A549 (cell line): ENCODE measurements around the gene BOD1L1. TPM values are rescaled to one million over a fixed set of nuclear protein-coding genes. Genes with fewer than 3 reads are reported as not detected.

Experiments used
- ATAC-seq, 2 experiments: fragments of 200-7000 bp in 1 of 2; fragments of >200 bp in 1 of 2; cut with Nextera tagmentation in 1 of 2; cut with Tn5 transposase in 1 of 2; 3 replicates each; pipeline versions ENCODE4 v1.8.0 to v1.9.1; 2018 to 2020; ENCODE audit warnings: mild to moderate bottlenecking in 1 of 2, moderate library complexity in 1 of 2
- CTCF ChIA-PET: fragments of 300-600 bp; sonication (Branson Sonifier 250); formaldehyde crosslinking; extraction: SDS; loops from one replicate; lab custom pipeline; 2021; ENCODE audit warnings: antibody characterized with exemption, inconsistent platforms; lab: Yijun Ruan, JAX
- POLR2A ChIA-PET: fragments of 350-600 bp; formaldehyde crosslinking; extraction: SDS; loops from one replicate; lab custom pipeline; 2021; ENCODE audit warnings: antibody characterized with exemption, inconsistent platforms; lab: Yijun Ruan, JAX
- DNase-seq, 2 experiments: peaks; one replicate each; pipeline versions ENCODE4 v3.0.0 to v3.0.0-alpha.2; 2011 to 2016; ENCODE audit warnings: low read depth in 1 of 2, low spot score in 1 of 2
- FAIRE-seq: peaks from 2 replicates; lab custom pipeline; 2011; peaks lifted over from hg19 to GRCh38; lab: Jason Lieb, UNC
- H3K27ac ChIP-seq, 2 experiments: fragments of >200 bp; sonication (Bioruptor Twin); formaldehyde crosslinking; 3 replicates each; pipeline ENCODE4 v1.5.1; 2016 to 2017
- H3K4me1 ChIP-seq: fragments of >200 bp; sonication (Bioruptor Twin); formaldehyde crosslinking; 3 replicates; pipeline ENCODE4 v1.6.1; 2016
- H3K4me2 ChIP-seq: fragments of >200 bp; sonication (Bioruptor Twin); formaldehyde crosslinking; 3 replicates; pipeline ENCODE4 v1.6.1; 2016
- H3K4me3 ChIP-seq: fragments of >200 bp; sonication (Bioruptor Twin); formaldehyde crosslinking; 3 replicates; pipeline ENCODE4 v1.5.1; 2016
- H3K9me3 ChIP-seq: fragments of >200 bp; sonication (Bioruptor Twin); formaldehyde crosslinking; 3 replicates; pipeline ENCODE4 v1.6.1; 2016
- CBX2 ChIP-seq: fragments of 200-600 bp; sonication (generic); IDR thresholded peaks from 2 replicates; pipeline ENCODE4 v1.6.1; 2016; ENCODE audit warnings: low read depth, mild to moderate bottlenecking, borderline replicate concordance
- CEBPB ChIP-seq, 2 experiments: fragments of >200 bp in 1 of 2; sonication (Bioruptor Twin) in 1 of 2; formaldehyde crosslinking in 1 of 2; IDR thresholded peaks; 2 replicates each; pipeline ENCODE4 v1.6.1; 2012 to 2016
- E2F6 ChIP-seq: IDR thresholded peaks from 2 replicates; pipeline ENCODE4 v1.6.1; 2012; ENCODE audit warnings: low read depth, borderline replicate concordance
- EHF ChIP-seq: fragments of 250-450 bp; sonication (Bioruptor Pico); IDR thresholded peaks from 2 replicates; pipeline ENCODE4 v1.5.0; 2020; ENCODE audit warnings: mild to moderate bottlenecking
- EHMT2 ChIP-seq: fragments of 200-600 bp; sonication (generic); IDR thresholded peaks from 2 replicates; pipeline ENCODE4 v1.6.1; 2016; ENCODE audit warnings: antibody characterized with exemption, low read depth, mild to moderate bottlenecking, moderate library complexity
- EP300 ChIP-seq, 2 experiments: fragments of >200 bp; sonication (Bioruptor Twin); formaldehyde crosslinking; IDR thresholded peaks; 2 replicates in 1 of 2; 3 replicates in 1 of 2; pipeline ENCODE4 v1.6.1; 2016 to 2017
- ESRRA ChIP-seq: fragments of 150-350 bp; IDR thresholded peaks from 2 replicates; pipeline ENCODE4 v1.6.1; 2014; ENCODE audit warnings: mild to moderate bottlenecking, low read length, borderline replicate concordance
- FOSB ChIP-seq: fragments of 250-450 bp; sonication (Bioruptor Pico); IDR thresholded peaks from 2 replicates; pipeline ENCODE4 v1.5.0; 2020; ENCODE audit warnings: mild to moderate bottlenecking, moderate library complexity
- FOXS1 ChIP-seq: fragments of 250-450 bp; sonication (Bioruptor Pico); IDR thresholded peaks from 2 replicates; pipeline ENCODE4 v1.5.0; 2020; ENCODE audit warnings: mild to moderate bottlenecking, moderate library complexity
- HDAC2 ChIP-seq: fragments of 200-600 bp; sonication (generic); IDR thresholded peaks from 2 replicates; pipeline ENCODE4 v1.6.1; 2016
- HEYL ChIP-seq: fragments of 250-450 bp; sonication (Bioruptor Pico); IDR thresholded peaks from 2 replicates; pipeline ENCODE4 v1.8.0; 2021; ENCODE audit warnings: mild to moderate bottlenecking, moderate library complexity
- HOXA7 ChIP-seq: fragments of 250-450 bp; sonication (Bioruptor Pico); IDR thresholded peaks from 2 replicates; pipeline ENCODE4 v1.5.0; 2020; ENCODE audit warnings: mild to moderate bottlenecking, moderate library complexity
- HOXB5 ChIP-seq: fragments of 250-450 bp; sonication (Bioruptor Pico); IDR thresholded peaks from 2 replicates; pipeline ENCODE4 v1.5.0; 2020; ENCODE audit warnings: mild to moderate bottlenecking, moderate library complexity
- JUN ChIP-seq, 2 experiments: fragments of >200 bp; sonication (Bioruptor Twin); formaldehyde crosslinking; IDR thresholded peaks; 2 replicates in 1 of 2; 3 replicates in 1 of 2; pipeline ENCODE4 v1.6.1; 2016 to 2017
- KDM1A ChIP-seq: fragments of 200-600 bp; sonication (generic); IDR thresholded peaks from 2 replicates; pipeline ENCODE4 v1.6.1; 2016; ENCODE audit warnings: low read depth, mild to moderate bottlenecking
- MAZ ChIP-seq: fragments of 150-350 bp; IDR thresholded peaks from 2 replicates; pipeline ENCODE4 v1.6.1; 2014; ENCODE audit warnings: antibody characterized with exemption, low read depth, low read length, borderline replicate concordance
- NFE2L2 ChIP-seq: fragments of 150-350 bp; conservative IDR thresholded peaks from 2 replicates; pipeline ENCODE4 v1.6.1; 2014; ENCODE audit warnings: low read length
- POLR2A ChIP-seq: IDR thresholded peaks from 2 replicates; pipeline ENCODE4 v1.6.1; 2012; ENCODE audit warnings: mild to moderate bottlenecking, low read length
- RCOR1 ChIP-seq: fragments of 150-350 bp; IDR thresholded peaks from 2 replicates; pipeline ENCODE4 v1.6.1; 2014; ENCODE audit warnings: antibody characterized with exemption, low read length, low read depth
- RFX5 ChIP-seq: fragments of 450-650 bp; IDR thresholded peaks from 2 replicates; pipeline ENCODE4 v1.7.1; 2014; ENCODE audit warnings: antibody characterized with exemption, mild to moderate bottlenecking, moderate library complexity
- TP53 ChIP-seq: fragments of 250-450 bp; sonication (Bioruptor Pico); IDR thresholded peaks from 2 replicates; pipeline ENCODE4 v1.5.0; 2021; ENCODE audit warnings: mild to moderate bottlenecking, moderate library complexity
- ZSCAN20 ChIP-seq: fragments of 250-450 bp; sonication (Bioruptor Pico); IDR thresholded peaks from 2 replicates; pipeline ENCODE4 v1.8.0; 2022; ENCODE audit warnings: mild to moderate bottlenecking, moderate library complexity
- WGBS: methylation state at CpG from one replicate; pipeline ENCODE4 v1.1.6; 2017; ENCODE audit errors: missing lambda C conversion rate; 5-methylcytosine and 5-hydroxymethylcytosine counted together
- polyA plus RNA-seq, 4 experiments: library from polyadenylated mRNA; depleted of rRNA in 3 of 4; stranded (reverse); fragments of >200 nt; fragmentation: RNase III in 1 of 4; extraction: RNeasy Plus Mini Kit Qiagen cat#74134 plus additional on column Dnase treatment in 1 of 4; gene quantifications; 2 replicates in 3 of 4; 3 replicates in 1 of 4; pipeline ENCODE4 v1.2.3, GENCODE V29; 2011 to 2017
- TF ChIP-seq, protein P1 (sequence below): fragments of >200 bp; sonication (Bioruptor Twin); formaldehyde crosslinking; IDR thresholded peaks from 2 replicates; pipeline ENCODE4 v1.6.1; 2016
- TF ChIP-seq, protein P2 (sequence below): fragments of 250-450 bp; sonication (Bioruptor Pico); IDR thresholded peaks from 2 replicates; pipeline ENCODE4 v1.5.0; 2020; ENCODE audit warnings: low read depth, mild to moderate bottlenecking, moderate library complexity

The BOD1L1 gene
- polyA plus RNA-seq, 2 of the 4 experiments (the other 2 are of a cell fraction), result 16.4 to 27.7 TPM

DNA sequence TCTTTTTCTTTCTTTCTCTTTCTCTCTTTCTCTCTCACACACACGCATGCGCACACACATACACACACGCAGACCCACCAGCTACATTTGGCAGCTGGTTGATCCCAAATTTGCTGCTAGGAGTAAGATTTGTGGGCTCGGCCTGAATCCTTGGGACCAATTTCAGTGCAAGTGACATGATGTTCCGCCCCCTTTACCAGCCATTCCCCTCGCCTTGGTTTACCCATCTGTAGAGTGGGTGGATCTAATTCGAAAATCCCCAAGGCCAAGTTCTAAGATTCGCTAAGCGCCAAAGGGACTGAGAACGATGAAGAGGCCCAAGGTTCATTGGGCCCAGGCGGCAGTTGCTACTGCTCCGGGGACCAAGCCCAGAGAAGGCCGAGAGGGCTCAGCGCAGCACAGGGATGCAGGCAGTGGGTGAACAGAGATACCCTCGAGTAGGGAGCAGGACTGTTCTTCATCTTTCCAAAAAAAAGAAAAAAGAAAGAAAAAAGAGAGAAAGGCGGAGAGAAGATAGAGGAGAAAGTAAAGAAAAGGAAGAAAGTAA lies 89.0 kb downstream of the BOD1L1 start:
- Histone ChIP-seq H3K4me3 (no peak overlapping the region), H3K4me1 (no peaks in the 10 kb centered on the region), H3K27ac (no peak overlapping the region), H3K9me3 (no peaks in the 10 kb centered on the region), H3K4me2 (no peak overlapping the region)
- ChIA-PET POLR2A (no interaction called here), CTCF (no interaction called here)
- no peak for ATAC-seq
- no peak for DNase-seq
- WGBS, result 61% methylated on average over 8 of the region's 16 CpGs
- no peak for FAIRE-seq
- TF ChIP-seq EP300 (IDR thresholded peaks at IDR 0.05), result no peak
- no peak for TF ChIP-seq TP53
- no peak for TF ChIP-seq POLR2A
- TF ChIP-seq JUN (IDR thresholded peaks at IDR 0.05), result no peak
- TF ChIP-seq, protein P1, sequence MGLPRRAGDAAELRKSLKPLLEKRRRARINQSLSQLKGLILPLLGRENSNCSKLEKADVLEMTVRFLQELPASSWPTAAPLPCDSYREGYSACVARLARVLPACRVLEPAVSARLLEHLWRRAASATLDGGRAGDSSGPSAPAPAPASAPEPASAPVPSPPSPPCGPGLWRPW, result no peak
- no peak for TF ChIP-seq EHF (CRISPR knock-in tag)
- no peak for TF ChIP-seq KDM1A
- no peak for TF ChIP-seq HEYL (CRISPR knock-in tag)
- no peak for TF ChIP-seq HDAC2
- TF ChIP-seq MAZ, result no peak
- TF ChIP-seq CBX2, result no peak
- TF ChIP-seq HOXB5 (CRISPR knock-in tag), result no peak
- TF ChIP-seq ZSCAN20, result no peak
- no peak for TF ChIP-seq RCOR1
- no peak for TF ChIP-seq EHMT2
- no peak for TF ChIP-seq RFX5
- TF ChIP-seq HOXA7 (CRISPR knock-in tag), result no peak
- TF ChIP-seq ESRRA, result no peak
- TF ChIP-seq FOXS1 (CRISPR knock-in tag), result no peak
- TF ChIP-seq NFE2L2, result no peak

GRCh38 chr4:13537832-13538177 lies 89.7 kb downstream of the BOD1L1 start:
- no peak for DNase-seq
- Histone ChIP-seq H3K9me3 (no peaks in the 10 kb centered on the region), H3K4me3 (no peak overlapping the region), H3K4me2 (no peak overlapping the region), H3K4me1 (no peaks in the 10 kb centered on the region), H3K27ac (no peak overlapping the region)
- 83% methylated on average over 5 of the region's 10 CpGs for WGBS
- no peak for ATAC-seq
- ChIA-PET CTCF (no interaction called here), POLR2A (no interaction called here)
- no peak for FAIRE-seq
- no peak for TF ChIP-seq RCOR1
- TF ChIP-seq, protein P2, sequence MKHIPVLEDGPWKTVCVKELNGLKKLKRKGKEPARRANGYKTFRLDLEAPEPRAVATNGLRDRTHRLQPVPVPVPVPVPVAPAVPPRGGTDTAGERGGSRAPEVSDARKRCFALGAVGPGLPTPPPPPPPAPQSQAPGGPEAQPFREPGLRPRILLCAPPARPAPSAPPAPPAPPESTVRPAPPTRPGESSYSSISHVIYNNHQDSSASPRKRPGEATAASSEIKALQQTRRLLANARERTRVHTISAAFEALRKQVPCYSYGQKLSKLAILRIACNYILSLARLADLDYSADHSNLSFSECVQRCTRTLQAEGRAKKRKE (CRISPR knock-in tag), result no peak
- no peak for TF ChIP-seq CEBPB (IDR thresholded peaks at IDR 0.05)
- no peak for TF ChIP-seq HEYL (CRISPR knock-in tag)
- no peak for TF ChIP-seq NFE2L2
- no peak for TF ChIP-seq POLR2A
- TF ChIP-seq FOSB (CRISPR knock-in tag), result no peak
- no peak for TF ChIP-seq E2F6
